ENCODE data around the gene CDSN. TPM values are rescaled to one million over a fixed set of nuclear protein-coding genes. Genes with fewer than 3 reads are reported as not detected.

The CDSN gene
- total RNA-seq, 1 experiment from 2014 or later: 0.12 TPM

DNA sequence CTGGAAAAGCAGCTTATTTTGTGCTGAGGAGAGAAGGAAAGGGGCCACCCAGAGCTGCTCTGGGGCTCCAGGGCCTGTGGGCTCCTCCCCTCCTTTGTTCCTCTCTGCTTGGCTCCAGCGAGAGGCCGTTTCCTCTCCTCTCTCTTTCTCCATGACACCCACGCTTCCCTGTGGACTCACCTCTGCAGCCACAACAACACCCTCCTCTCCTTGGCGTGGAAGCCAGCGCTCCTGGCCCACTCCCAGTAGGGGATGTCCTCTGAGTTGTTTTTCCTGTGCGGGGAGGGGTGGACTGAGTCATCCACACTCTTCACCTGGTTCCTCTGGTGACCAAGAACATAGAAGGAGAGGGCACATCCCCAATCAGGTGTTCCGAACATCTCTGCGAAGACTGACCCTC lies 4.9 kb upstream of the CDSN start:
- intact Hi-C loops (cut with micrococcal nuclease): no loop called here
- H3K4me1 ChIP-seq (ENCODE audit: control insufficient read depth in 1 of 2, insufficient read depth in 2 of 2, low read length in 2 of 2): peaks cover 41 to 61% of the 10 kb centered on the region in 2 experiments
- RAD21 ChIA-PET (ENCODE audit: low non-redundant PET in 1 of 2, low total read pairs in 2 of 2, uncharacterized antibody in 2 of 2, unreplicated experiment in 2 of 2): interaction anchor here in 1 of 2 experiments (0.6 to 1.0 kb wide), 2 partner anchors 11 to 22 kb away, joined by 3 to 5 read pairs; partner anchors contain the start of gene PSORS1C1

More for the DNA sequence above, 4.9 kb upstream of the CDSN start:
- POLR2A ChIA-PET: interaction anchor here (1.6 to 2.1 kb wide), 2 partner anchors 8 to 10 kb away, joined by 5 to 7 read pairs; partner anchors contain the start of gene PSORS1C1
- Histone ChIP-seq H3K9me3 (ENCODE audit: control insufficient read depth in 1 of 2, insufficient read depth in 1 of 2, low read depth in 1 of 2, low read length in 2 of 2) (no peaks in the 10 kb centered on the region), H3K9me2 (ENCODE audit: insufficient read depth) (no peaks in the 10 kb centered on the region), H3K36me3 (ENCODE audit: control insufficient read depth in 1 of 2, insufficient read depth in 2 of 2, low read length in 2 of 2) (no peaks in the 10 kb centered on the region), H2AFZ (ENCODE audit: low read depth, low read length, poor library complexity, severe bottlenecking) (no peak overlapping the region), H3K9ac (ENCODE audit: low read length) (peak overlapping the region; percentile 40), H3K4me2 (ENCODE audit: low read length) (peak overlapping the region; percentile 70), H3K4me3 (replicated peaks in 1 of 2; ENCODE audit: low read depth in 1 of 2, low read length in 2 of 2) (peak overlapping the region in 1 of 2 experiments; percentile 23; a peak in 1 of 4 replicates), H3K27me3 (ENCODE audit: insufficient read depth, low read length) (no peaks in the 10 kb centered on the region), H3K27ac (ENCODE audit: low read depth, low read length) (peak overlapping the region; percentile 18; the same call in 1 of the 2 replicates), H3K79me2 (ENCODE audit: insufficient read depth, low read length) (no peaks in the 10 kb centered on the region), H4K20me1 (ENCODE audit: insufficient read depth) (no peaks in the 10 kb centered on the region)
- ATAC-seq (peak; percentile 51), DNase-seq (ENCODE audit: low read depth, low spot score) (no peak)
- CTCF ChIA-PET: interaction anchor here (1.1 to 2.4 kb wide), 2 partner anchors 38 to 241 kb away, joined by 3 to 7 read pairs; no protein-coding TSS in a partner anchor
- BruUV-seq (replicated peaks): no TSS peak
- no peak for TF ChIP-seq YY1 (IDR thresholded peaks at IDR 0.05; ENCODE audit: extremely low read depth, insufficient replicate concordance, low read depth, low read length)
- peak; percentile 30; the same call in 1 of the 2 replicates for TF ChIP-seq POLR2AphosphoS5 (IDR thresholded peaks at IDR 0.05; ENCODE audit: low read depth, low read length)
- peak; percentile 79 for TF ChIP-seq EGR1 (IDR thresholded peaks at IDR 0.05; ENCODE audit: low read depth)
- no peak for TF ChIP-seq ZNF274 (IDR thresholded peaks at IDR 0.05; ENCODE audit: low read depth, low read length)
- no peak for TF ChIP-seq ZFX (IDR thresholded peaks at IDR 0.05)
- TF ChIP-seq RAD21 (IDR thresholded peaks at IDR 0.05; ENCODE audit: low read depth): no peak
- no peak for TF ChIP-seq CEBPB (IDR thresholded peaks at IDR 0.05; ENCODE audit: low read depth)
- TF ChIP-seq EZH2phosphoT487 (IDR thresholded peaks at IDR 0.05; ENCODE audit: borderline replicate concordance): no peak
- TF ChIP-seq, protein P1, sequence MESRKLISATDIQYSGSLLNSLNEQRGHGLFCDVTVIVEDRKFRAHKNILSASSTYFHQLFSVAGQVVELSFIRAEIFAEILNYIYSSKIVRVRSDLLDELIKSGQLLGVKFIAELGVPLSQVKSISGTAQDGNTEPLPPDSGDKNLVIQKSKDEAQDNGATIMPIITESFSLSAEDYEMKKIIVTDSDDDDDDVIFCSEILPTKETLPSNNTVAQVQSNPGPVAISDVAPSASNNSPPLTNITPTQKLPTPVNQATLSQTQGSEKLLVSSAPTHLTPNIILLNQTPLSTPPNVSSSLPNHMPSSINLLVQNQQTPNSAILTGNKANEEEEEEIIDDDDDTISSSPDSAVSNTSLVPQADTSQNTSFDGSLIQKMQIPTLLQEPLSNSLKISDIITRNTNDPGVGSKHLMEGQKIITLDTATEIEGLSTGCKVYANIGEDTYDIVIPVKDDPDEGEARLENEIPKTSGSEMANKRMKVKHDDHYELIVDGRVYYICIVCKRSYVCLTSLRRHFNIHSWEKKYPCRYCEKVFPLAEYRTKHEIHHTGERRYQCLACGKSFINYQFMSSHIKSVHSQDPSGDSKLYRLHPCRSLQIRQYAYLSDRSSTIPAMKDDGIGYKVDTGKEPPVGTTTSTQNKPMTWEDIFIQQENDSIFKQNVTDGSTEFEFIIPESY (IDR thresholded peaks at IDR 0.05; ENCODE audit: extremely low read depth, insufficient replicate concordance, low read length): no peak
- no peak for TF ChIP-seq EZH2 (IDR thresholded peaks at IDR 0.05)
- TF ChIP-seq, protein P2, sequence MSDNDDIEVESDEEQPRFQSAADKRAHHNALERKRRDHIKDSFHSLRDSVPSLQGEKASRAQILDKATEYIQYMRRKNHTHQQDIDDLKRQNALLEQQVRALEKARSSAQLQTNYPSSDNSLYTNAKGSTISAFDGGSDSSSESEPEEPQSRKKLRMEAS (IDR thresholded peaks at IDR 0.05): no peak
- 0 out of 2 replicates have a peak, but pooled peaks have one; percentile 22 for TF ChIP-seq FOSL1 (IDR thresholded peaks at IDR 0.05; ENCODE audit: low read depth)
- TF ChIP-seq, protein P3, sequence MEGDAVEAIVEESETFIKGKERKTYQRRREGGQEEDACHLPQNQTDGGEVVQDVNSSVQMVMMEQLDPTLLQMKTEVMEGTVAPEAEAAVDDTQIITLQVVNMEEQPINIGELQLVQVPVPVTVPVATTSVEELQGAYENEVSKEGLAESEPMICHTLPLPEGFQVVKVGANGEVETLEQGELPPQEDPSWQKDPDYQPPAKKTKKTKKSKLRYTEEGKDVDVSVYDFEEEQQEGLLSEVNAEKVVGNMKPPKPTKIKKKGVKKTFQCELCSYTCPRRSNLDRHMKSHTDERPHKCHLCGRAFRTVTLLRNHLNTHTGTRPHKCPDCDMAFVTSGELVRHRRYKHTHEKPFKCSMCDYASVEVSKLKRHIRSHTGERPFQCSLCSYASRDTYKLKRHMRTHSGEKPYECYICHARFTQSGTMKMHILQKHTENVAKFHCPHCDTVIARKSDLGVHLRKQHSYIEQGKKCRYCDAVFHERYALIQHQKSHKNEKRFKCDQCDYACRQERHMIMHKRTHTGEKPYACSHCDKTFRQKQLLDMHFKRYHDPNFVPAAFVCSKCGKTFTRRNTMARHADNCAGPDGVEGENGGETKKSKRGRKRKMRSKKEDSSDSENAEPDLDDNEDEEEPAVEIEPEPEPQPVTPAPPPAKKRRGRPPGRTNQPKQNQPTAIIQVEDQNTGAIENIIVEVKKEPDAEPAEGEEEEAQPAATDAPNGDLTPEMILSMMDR (IDR thresholded peaks at IDR 0.05 in 2 of 3, conservative IDR thresholded peaks at IDR 0.05 in 1 of 3; ENCODE audit: borderline replicate concordance in 1 of 3, insufficient read depth in 1 of 3, low read depth in 2 of 3, low read length in 2 of 3): no peak
- TF ChIP-seq, protein P4, sequence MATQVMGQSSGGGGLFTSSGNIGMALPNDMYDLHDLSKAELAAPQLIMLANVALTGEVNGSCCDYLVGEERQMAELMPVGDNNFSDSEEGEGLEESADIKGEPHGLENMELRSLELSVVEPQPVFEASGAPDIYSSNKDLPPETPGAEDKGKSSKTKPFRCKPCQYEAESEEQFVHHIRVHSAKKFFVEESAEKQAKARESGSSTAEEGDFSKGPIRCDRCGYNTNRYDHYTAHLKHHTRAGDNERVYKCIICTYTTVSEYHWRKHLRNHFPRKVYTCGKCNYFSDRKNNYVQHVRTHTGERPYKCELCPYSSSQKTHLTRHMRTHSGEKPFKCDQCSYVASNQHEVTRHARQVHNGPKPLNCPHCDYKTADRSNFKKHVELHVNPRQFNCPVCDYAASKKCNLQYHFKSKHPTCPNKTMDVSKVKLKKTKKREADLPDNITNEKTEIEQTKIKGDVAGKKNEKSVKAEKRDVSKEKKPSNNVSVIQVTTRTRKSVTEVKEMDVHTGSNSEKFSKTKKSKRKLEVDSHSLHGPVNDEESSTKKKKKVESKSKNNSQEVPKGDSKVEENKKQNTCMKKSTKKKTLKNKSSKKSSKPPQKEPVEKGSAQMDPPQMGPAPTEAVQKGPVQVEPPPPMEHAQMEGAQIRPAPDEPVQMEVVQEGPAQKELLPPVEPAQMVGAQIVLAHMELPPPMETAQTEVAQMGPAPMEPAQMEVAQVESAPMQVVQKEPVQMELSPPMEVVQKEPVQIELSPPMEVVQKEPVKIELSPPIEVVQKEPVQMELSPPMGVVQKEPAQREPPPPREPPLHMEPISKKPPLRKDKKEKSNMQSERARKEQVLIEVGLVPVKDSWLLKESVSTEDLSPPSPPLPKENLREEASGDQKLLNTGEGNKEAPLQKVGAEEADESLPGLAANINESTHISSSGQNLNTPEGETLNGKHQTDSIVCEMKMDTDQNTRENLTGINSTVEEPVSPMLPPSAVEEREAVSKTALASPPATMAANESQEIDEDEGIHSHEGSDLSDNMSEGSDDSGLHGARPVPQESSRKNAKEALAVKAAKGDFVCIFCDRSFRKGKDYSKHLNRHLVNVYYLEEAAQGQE (IDR thresholded peaks at IDR 0.05; ENCODE audit: low read depth): no peak
- TF ChIP-seq ELF1 (IDR thresholded peaks at IDR 0.05; ENCODE audit: borderline replicate concordance, low read depth): no peak
- TF ChIP-seq CBX3 (IDR thresholded peaks at IDR 0.05; ENCODE audit: low read depth): 0 out of 2 replicates have a peak, but pooled peaks have one; percentile 26
- peak; percentile 51; the same call in 1 of the 2 replicates for TF ChIP-seq JUND (IDR thresholded peaks at IDR 0.05)
